ENCODE results near the gene PRX.
"Not testable (repeated sequence)": the region's sequence is repeated elsewhere in the genome, so short reads cannot be mapped to it uniquely, and the experiment has no call there.

Gene PRX

GRCh38 chr19:40413291-40413845 is at the start of gene PRX:
TSS of gene PRX (minus strand) at chr19:40413378. CDS start at chr19:40407932, 5,446 bp downstream.
- DNase-seq: no peak

- no peak for DNase-seq
Measured at GRCh38 chr19:40461669-40462221, 48.6 kb upstream of the PRX start.

- no peak for DNase-seq
Measured at GRCh38 chr19:40460185-40460584, 47.0 kb upstream of the PRX start.

GRCh38 chr19:40458597-40458974 is 45.4 kb upstream of the PRX start:
- no peak for DNase-seq

- no peak for DNase-seq
Measured at GRCh38 chr19:40457953-40458596, 44.9 kb upstream of the PRX start.

GRCh38 chr19:40457048-40457447 is 43.9 kb upstream of the PRX start:
- DNase-seq: no peak

GRCh38 chr19:40453943-40454342 is 40.8 kb upstream of the PRX start:
- DNase-seq: not testable (repeated sequence)

GRCh38 chr19:40453151-40453735 is 40.1 kb upstream of the PRX start:
- DNase-seq: no peak

- no peak for DNase-seq
Measured at GRCh38 chr19:40452016-40452415, 38.8 kb upstream of the PRX start.

GRCh38 chr19:40450664-40451063 is 37.5 kb upstream of the PRX start:
- DNase-seq: no peak

- DNase-seq: no peak
Measured at GRCh38 chr19:40449506-40449905, 36.3 kb upstream of the PRX start.

GRCh38 chr19:40446263-40446784 is 33.1 kb upstream of the PRX start:
- DNase-seq: no peak

- no peak for DNase-seq
Measured at GRCh38 chr19:40445780-40446262, 32.6 kb upstream of the PRX start.

GRCh38 chr19:40444825-40445312 is 31.7 kb upstream of the PRX start:
- no peak for DNase-seq

GRCh38 chr19:40444000-40444824 is 31.0 kb upstream of the PRX start, which contains the start of gene SERTAD3:
TSS of gene SERTAD3 (minus strand) at chr19:40444335. CDS start at chr19:40442080, 2,255 bp downstream.
- peak; percentile 98 for DNase-seq

GRCh38 chr19:40443131-40443999 is 30.2 kb upstream of the PRX start:
- peak; percentile 100 for DNase-seq

- no peak for DNase-seq
Measured at GRCh38 chr19:40442328-40443130, 29.4 kb upstream of the PRX start.

- no peak for DNase-seq
Measured at GRCh38 chr19:40441719-40442253, 28.6 kb upstream of the PRX start.

GRCh38 chr19:40438284-40438683 is 25.1 kb upstream of the PRX start:
- DNase-seq: no peak

All from CD4-positive, alpha-beta T cell treated with Interleukin-17A for 4 hours (primary cell).